Fibroblast of lung (primary cell): ENCODE measurements around the gene TFDP2. TPM values are rescaled to one million over a fixed set of nuclear protein-coding genes. Genes with fewer than 3 reads are reported as not detected.

ENCODE experiments used
- DNase-seq, 2 donors: peaks; one replicate each; pipeline versions ENCODE4 v3.0.0 to v3.0.0-alpha.2; 2010; ENCODE audit warnings: low read depth in 2 of 2
- H2AFZ ChIP-seq: 2 replicates; pipeline ENCODE4 v1.5.1; 2012; ENCODE audit warnings: low read length, control low read depth, inconsistent platforms
- H3K27ac ChIP-seq: 2 replicates; pipeline ENCODE4 v1.5.1; 2011; ENCODE audit warnings: low read length, control low read depth; ENCODE audit not compliant: insufficient read depth
- H3K27me3 ChIP-seq: 2 replicates; pipeline ENCODE4 v1.5.1; 2011; ENCODE audit warnings: mild to moderate bottlenecking, low read length; ENCODE audit not compliant: control insufficient read depth, insufficient read depth
- H3K36me3 ChIP-seq: 2 replicates; pipeline ENCODE4 v1.5.1; 2011; ENCODE audit warnings: low read length; ENCODE audit not compliant: control insufficient read depth, insufficient read depth
- H3K4me1 ChIP-seq: 2 replicates; pipeline ENCODE4 v1.5.1; 2011; ENCODE audit warnings: low read length; ENCODE audit not compliant: control insufficient read depth, insufficient read depth; ENCODE audit errors: extremely low read depth
- H3K4me2 ChIP-seq: 2 replicates; pipeline ENCODE4 v1.5.1; 2011; ENCODE audit warnings: low read length, control low read depth; ENCODE audit not compliant: insufficient read depth; ENCODE audit errors: extremely low read depth
- H3K4me3 ChIP-seq, 4 experiments: fragments of 200-600 bp in 1 of 4; sonication (generic) in 1 of 4; replicated peaks in 1 of 4; 2 replicates each; pipeline ENCODE4 v1.5.1; 2011 to 2016; ENCODE audit warnings: low read length in 4 of 4, low read depth in 3 of 4, mild to moderate bottlenecking in 3 of 4, control low read depth in 2 of 4, inconsistent platforms in 1 of 4, mixed read lengths in 1 of 4; ENCODE audit not compliant: insufficient read depth in 1 of 4; ENCODE audit errors: control extremely low read depth in 1 of 4
- H3K79me2 ChIP-seq: 2 replicates; pipeline ENCODE4 v1.5.1; 2012; ENCODE audit warnings: mild to moderate bottlenecking, low read length, inconsistent platforms; ENCODE audit not compliant: control insufficient read depth, insufficient read depth
- H3K9ac ChIP-seq: 2 replicates; pipeline ENCODE4 v1.5.1; 2011; ENCODE audit warnings: mild to moderate bottlenecking, low read length, control low read depth; ENCODE audit not compliant: insufficient read depth
- H3K9me3 ChIP-seq: 2 replicates; pipeline ENCODE4 v1.5.1; 2012; ENCODE audit warnings: low read depth, low read length; ENCODE audit not compliant: control insufficient read depth, insufficient read depth
- H4K20me1 ChIP-seq: 2 replicates; pipeline ENCODE4 v1.5.1; 2011; ENCODE audit warnings: low read length; ENCODE audit not compliant: control insufficient read depth, insufficient read depth; ENCODE audit errors: extremely low read depth
- CTCF ChIP-seq, 2 donors: IDR thresholded peaks in 1 of 2; conservative IDR thresholded peaks in 1 of 2; 1 replicate in 1 of 2; 2 replicates in 1 of 2; pipeline ENCODE4 v1.5.1; 2011 to 2012; ENCODE audit warnings: low read length in 2 of 2, control low read depth in 1 of 2, inconsistent platforms in 1 of 2, low read depth in 1 of 2, mild to moderate bottlenecking in 1 of 2
- EZH2 ChIP-seq: IDR thresholded peaks from 2 replicates; pipeline ENCODE4 v1.5.1; 2012; ENCODE audit warnings: low read length, control low read depth, mild to moderate bottlenecking; ENCODE audit errors: missing control alignments
- polyA plus RNA-seq, 2 donors: library from polyadenylated mRNA; depleted of rRNA in 1 of 2; stranded (reverse) in 1 of 2; unstranded in 1 of 2; fragments of >200 nt; gene quantifications; 2 replicates each; pipeline ENCODE4 v1.2.1, GENCODE V29; 2011 to 2012; ENCODE audit warnings: missing spikeins in 1 of 2
- total RNA-seq: library from RNA; depleted of rRNA; stranded (reverse); fragments of >200 nt; gene quantifications from 2 replicates; pipeline ENCODE4 v1.2.1, GENCODE V29; 2014

The TFDP2 gene
- total and polyA plus RNA-seq, 2 donors (not counting 1 experiment from before 2014, with no cell fraction given), result 25.1 to 83.7 TPM

- Histone ChIP-seq H3K4me3 (no peak overlapping the region), H3K36me3 (no peaks in the 10 kb centered on the region), H3K4me1 (no peaks in the 10 kb centered on the region), H3K9ac (no peak overlapping the region), H3K27me3 (no peaks in the 10 kb centered on the region), H3K9me3 (no peaks in the 10 kb centered on the region), H3K79me2 (no peaks in the 10 kb centered on the region), H3K4me2 (no peak overlapping the region), H4K20me1 (no peaks in the 10 kb centered on the region), H3K27ac (no peak overlapping the region), H2AFZ (no peak overlapping the region)
- no peak for DNase-seq
- TF ChIP-seq CTCF (conservative IDR thresholded peaks at IDR 0.05 in 1 of 2, IDR thresholded peaks at IDR 0.05 in 1 of 2; ENCODE audit: low read depth in 1 of 2, low read length in 2 of 2) (no peak), EZH2 (no peak)
Observed at GRCh38 chr3:141950572-141951493, 198.5 kb downstream of the TFDP2 start.

- TF ChIP-seq CTCF (conservative IDR thresholded peaks at IDR 0.05 in 1 of 2, IDR thresholded peaks at IDR 0.05 in 1 of 2; ENCODE audit: low read depth in 1 of 2, low read length in 2 of 2) (no peak), EZH2 (no peak)
- no peak overlapping the region for H3K4me3 ChIP-seq
- H4K20me1 ChIP-seq, result no peaks in the 10 kb centered on the region
- no peak overlapping the region for H3K27ac ChIP-seq
- H3K79me2 ChIP-seq, result no peaks in the 10 kb centered on the region
- H3K9me3 ChIP-seq, result no peaks in the 10 kb centered on the region
- H3K9ac ChIP-seq, result no peak overlapping the region
- H3K4me2 ChIP-seq, result no peak overlapping the region
- no peaks in the 10 kb centered on the region for H3K36me3 ChIP-seq
- H3K4me1 ChIP-seq, result no peaks in the 10 kb centered on the region
- H2AFZ ChIP-seq, result no peak overlapping the region
- DNase-seq, result no peak
- H3K27me3 ChIP-seq, result no peaks in the 10 kb centered on the region
Observed at GRCh38 chr3:141949972-141950371, 199.4 kb downstream of the TFDP2 start.

- H3K9me3 ChIP-seq, result no peaks in the 10 kb centered on the region
- no peak overlapping the region for H3K27ac ChIP-seq
- no peak overlapping the region for H3K9ac ChIP-seq
- no peaks in the 10 kb centered on the region for H4K20me1 ChIP-seq
- H3K36me3 ChIP-seq, result no peaks in the 10 kb centered on the region
- H3K4me1 ChIP-seq, result no peaks in the 10 kb centered on the region
- no peaks in the 10 kb centered on the region for H3K27me3 ChIP-seq
- DNase-seq, result no peak
- no peak overlapping the region for H3K4me3 ChIP-seq
- no peak overlapping the region for H2AFZ ChIP-seq
- H3K79me2 ChIP-seq, result no peaks in the 10 kb centered on the region
- H3K4me2 ChIP-seq, result no peak overlapping the region
- TF ChIP-seq CTCF (conservative IDR thresholded peaks at IDR 0.05 in 1 of 2, IDR thresholded peaks at IDR 0.05 in 1 of 2; ENCODE audit: low read depth in 1 of 2, low read length in 2 of 2), result no peak
- TF ChIP-seq EZH2, result no peak
Observed at GRCh38 chr3:141949399-141949798, 199.9 kb downstream of the TFDP2 start.
